ENCODE results near the gene SPINT2.

GRCh38 chr19:38274739-38275138 is 10.4 kb downstream of the SPINT2 start:
- TF ChIP-seq, protein P1, sequence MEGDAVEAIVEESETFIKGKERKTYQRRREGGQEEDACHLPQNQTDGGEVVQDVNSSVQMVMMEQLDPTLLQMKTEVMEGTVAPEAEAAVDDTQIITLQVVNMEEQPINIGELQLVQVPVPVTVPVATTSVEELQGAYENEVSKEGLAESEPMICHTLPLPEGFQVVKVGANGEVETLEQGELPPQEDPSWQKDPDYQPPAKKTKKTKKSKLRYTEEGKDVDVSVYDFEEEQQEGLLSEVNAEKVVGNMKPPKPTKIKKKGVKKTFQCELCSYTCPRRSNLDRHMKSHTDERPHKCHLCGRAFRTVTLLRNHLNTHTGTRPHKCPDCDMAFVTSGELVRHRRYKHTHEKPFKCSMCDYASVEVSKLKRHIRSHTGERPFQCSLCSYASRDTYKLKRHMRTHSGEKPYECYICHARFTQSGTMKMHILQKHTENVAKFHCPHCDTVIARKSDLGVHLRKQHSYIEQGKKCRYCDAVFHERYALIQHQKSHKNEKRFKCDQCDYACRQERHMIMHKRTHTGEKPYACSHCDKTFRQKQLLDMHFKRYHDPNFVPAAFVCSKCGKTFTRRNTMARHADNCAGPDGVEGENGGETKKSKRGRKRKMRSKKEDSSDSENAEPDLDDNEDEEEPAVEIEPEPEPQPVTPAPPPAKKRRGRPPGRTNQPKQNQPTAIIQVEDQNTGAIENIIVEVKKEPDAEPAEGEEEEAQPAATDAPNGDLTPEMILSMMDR (IDR thresholded peaks at IDR 0.05), result no peak
- TF ChIP-seq POLR2A (IDR thresholded peaks at IDR 0.05) (no peak), POLR2AphosphoS5 (IDR thresholded peaks at IDR 0.05) (no peak)

Data from sigmoid colon (tissue), 4 donors.